GM12891 (cell line): ENCODE measurements around the gene USP6NL.

ENCODE experiments used
- POLR2A ChIP-seq: IDR thresholded peaks from 2 replicates; pipeline ENCODE4 v1.6.1; 2011; ENCODE audit warnings: low read depth, low read length, control low read depth
- POLR2AphosphoS5 ChIP-seq: IDR thresholded peaks from 2 replicates; pipeline ENCODE4 v1.6.1; 2011; ENCODE audit warnings: low read depth, low read length, control low read depth
- POU2F2 ChIP-seq: IDR thresholded peaks from 2 replicates; pipeline ENCODE4 v1.6.1; 2011; ENCODE audit warnings: low read depth, mild to moderate bottlenecking, control low read depth, low read length, moderate library complexity
- SPI1 ChIP-seq: IDR thresholded peaks from 2 replicates; pipeline ENCODE4 v1.6.1; 2011; ENCODE audit warnings: low read depth, low read length, control low read depth

- TF ChIP-seq POLR2A (no peak), SPI1 (no peak), POLR2AphosphoS5 (no peak), POU2F2 (no peak)
Observed at GRCh38 chr10:11587722-11588259, 23.7 kb downstream of the USP6NL start.
